ENCODE data around the gene NKX1-2. TPM values are rescaled to one million over a fixed set of nuclear protein-coding genes. Genes with fewer than 3 reads are reported as not detected.

The NKX1-2 gene
- total and polyA plus RNA-seq, 2 of the 4 experiments (the other 2 are of a cell fraction), result not detected

- no peak overlapping the region for H2AK9ac ChIP-seq (replicated peaks; ENCODE audit: low read depth, low read length, poor library complexity)
- no peak overlapping the region for H3K56ac ChIP-seq (ENCODE audit: extremely low read depth, insufficient read depth, low read length)
- no peak overlapping the region for H2AFZ ChIP-seq (replicated peaks; ENCODE audit: low read length, poor library complexity)
- TF ChIP-seq POLR2A (IDR thresholded peaks at IDR 0.05; ENCODE audit: low read depth, low read length) (no peak), CHD1 (IDR thresholded peaks at IDR 0.05; ENCODE audit: low read depth, low read length) (no peak), BHLHE40 (IDR thresholded peaks at IDR 0.05; ENCODE audit: low read depth, low read length) (no peak), MAFK (IDR thresholded peaks at IDR 0.05; ENCODE audit: low read depth, low read length) (no peak), SMC3 (IDR thresholded peaks at IDR 0.05; ENCODE audit: low read depth, low read length) (no peak), NFE2L2 (IDR thresholded peaks at IDR 0.05; ENCODE audit: low read depth, low read length) (no peak), MXI1 (IDR thresholded peaks at IDR 0.05; ENCODE audit: borderline replicate concordance, low read depth, low read length) (no peak), CTCF (conservative IDR thresholded peaks at IDR 0.05; ENCODE audit: low read depth, low read length) (no peak), ELK1 (IDR thresholded peaks at IDR 0.05; ENCODE audit: borderline replicate concordance, low read depth, low read length) (no peak), RCOR1 (IDR thresholded peaks at IDR 0.05; ENCODE audit: insufficient replicate concordance, low read length) (no peak), MAZ (IDR thresholded peaks at IDR 0.05; ENCODE audit: borderline replicate concordance, low read depth, low read length) (no peak), FOS (IDR thresholded peaks at IDR 0.05; ENCODE audit: low read depth, low read length) (no peak)
- H2AK5ac ChIP-seq (ENCODE audit: low read depth, low read length), result no peak overlapping the region
- H3K18ac ChIP-seq (ENCODE audit: low read depth, low read length), result no peak overlapping the region
- H3K9me3 ChIP-seq (ENCODE audit: control insufficient read depth, insufficient read depth, low read length), result no peaks in the 10 kb centered on the region
- ChIA-PET CTCF (interaction anchor here (0.7 kb wide), 1 partner anchor 36 kb away, joined by 3 read pairs; no protein-coding TSS in a partner anchor), POLR2A (ENCODE audit: unreplicated experiment) (interaction anchor here (0.6 kb wide), 1 partner anchor 10 kb away, joined by 4 read pairs; no protein-coding TSS in a partner anchor)
- H3K27ac ChIP-seq (ENCODE audit: insufficient read depth, low read length), result no peak overlapping the region
- no peak overlapping the region for H2BK20ac ChIP-seq (ENCODE audit: low read depth, low read length)
- no peak overlapping the region for H3K23ac ChIP-seq (ENCODE audit: low read depth, low read length)
- no peak overlapping the region for H3K4me2 ChIP-seq (ENCODE audit: low read depth, low read length)
- H3K4me1 ChIP-seq (ENCODE audit: control insufficient read depth, insufficient read depth, low read length), result no peaks in the 10 kb centered on the region
- H3K36me3 ChIP-seq (ENCODE audit: control insufficient read depth, insufficient read depth, low read length), result no peaks in the 10 kb centered on the region
- peaks cover 10% of the 10 kb centered on the region for H3K27me3 ChIP-seq (ENCODE audit: control insufficient read depth, insufficient read depth, low read length)
- BruUV-seq (replicated peaks), result no TSS peak
- no peak overlapping the region for H4K5ac ChIP-seq (ENCODE audit: low read depth, low read length)
- in situ Hi-C loops (cut with MboI; ENCODE audit: low sequenced_read_pairs), result no loop called here
- ATAC-seq (ENCODE audit: low read depth) (no peak), DNase-seq (no peak)
- no peak overlapping the region for H4K91ac ChIP-seq (ENCODE audit: insufficient read depth, low read depth, low read length)
- no peaks in the 10 kb centered on the region for H3K79me1 ChIP-seq (ENCODE audit: low read depth in 1 of 2, low read length in 2 of 2)
- no peaks in the 10 kb centered on the region for H4K20me1 ChIP-seq (ENCODE audit: insufficient read depth, low read length)
- H2BK120ac ChIP-seq (ENCODE audit: low read depth, low read length), result no peak overlapping the region
- no peak overlapping the region for H4K8ac ChIP-seq (ENCODE audit: low read depth in 2 of 2, low read length in 2 of 2)
- no peak overlapping the region for H3K4me3 ChIP-seq (ENCODE audit: insufficient read depth, low read depth, low read length)
- intact Hi-C loops (cut with micrococcal nuclease), result no loop called here
- no CpG with 5 or more reads among the region's 5 CpGs for WGBS, 2 experiments (ENCODE audit: extremely low coverage in 2 of 2, insufficient read length in 1 of 2)
- H3K4ac ChIP-seq (ENCODE audit: low read depth, low read length), result no peak overlapping the region
- no peak overlapping the region for H2BK5ac ChIP-seq (ENCODE audit: low read depth, low read length, poor library complexity, severe bottlenecking)
- no peaks in the 10 kb centered on the region for H3K9me1 ChIP-seq (ENCODE audit: insufficient read depth, low read length)
- H3K9ac ChIP-seq (ENCODE audit: low read depth, low read length), result no peak overlapping the region
- no peak overlapping the region for H3K14ac ChIP-seq (replicated peaks; ENCODE audit: low read depth, low read length)
- dilution Hi-C loops (cut with HindIII; ENCODE audit: low sequenced_read_pairs, unreplicated experiment), result no loop called here
- no peak overlapping the region for H2BK15ac ChIP-seq (ENCODE audit: low read depth, low read length)
Measured at GRCh38 chr10:124429576-124429975, 20.3 kb downstream of the NKX1-2 start.
